Measurements from ENCODE around the gene TNIK.
A peak's percentile ranks its signal among the peaks of the same experiment; 100 is the strongest.
"Not testable (repeated sequence)": the region's sequence is repeated elsewhere in the genome, so short reads cannot be mapped to it uniquely, and the experiment has no call there.

The TNIK gene

GRCh38 chr3:171289291-171289690 lies 170.9 kb downstream of the TNIK start:
- ChIA-PET CTCF (no interaction called here), POLR2A (no interaction called here)
- no peak for TF ChIP-seq CTCF (IDR thresholded peaks at IDR 0.05; ENCODE audit: insufficient read depth, low read length, missing control alignments)
- DNase-seq (ENCODE audit: low read depth, low spot score), result no peak
- no peak overlapping the region for H3K4me3 ChIP-seq (ENCODE audit: low read depth, low read length)

GRCh38 chr3:171287761-171288160 lies 172.4 kb downstream of the TNIK start:
- CTCF ChIA-PET; POLR2A ChIA-PET; H3K4me3 ChIP-seq (ENCODE audit: low read depth, low read length); DNase-seq (ENCODE audit: low read depth, low spot score): not testable (repeated sequence)

- DNase-seq (ENCODE audit: low read depth, low spot score), result no peak
- CTCF ChIA-PET, result no interaction called here
- no peak for TF ChIP-seq CTCF (IDR thresholded peaks at IDR 0.05; ENCODE audit: insufficient read depth, low read length, missing control alignments)
- POLR2A ChIA-PET, result interaction anchor here (0.7 kb wide), 1 partner anchor 158 kb away, joined by 3 read pairs; no protein-coding TSS in a partner anchor
- H3K4me3 ChIP-seq (ENCODE audit: low read depth, low read length), result no peak overlapping the region
Measured at GRCh38 chr3:171286580-171287249, 173.5 kb downstream of the TNIK start.

- no peak overlapping the region for H3K4me3 ChIP-seq (ENCODE audit: low read depth, low read length)
- TF ChIP-seq CTCF (IDR thresholded peaks at IDR 0.05; ENCODE audit: insufficient read depth, low read length, missing control alignments), result no peak
- ChIA-PET POLR2A (no interaction called here), CTCF (interaction anchor here (0.5 kb wide), 1 partner anchor 9 kb away, joined by 4 read pairs; no protein-coding TSS in a partner anchor)
- no peak for DNase-seq (ENCODE audit: low read depth, low spot score)
Measured at GRCh38 chr3:171285287-171285686, 174.9 kb downstream of the TNIK start.

- DNase-seq (ENCODE audit: low read depth, low spot score), result peak; percentile 82
- CTCF ChIA-PET, result no interaction called here
- no peak overlapping the region; the same call in 1 of the 2 replicates for H3K4me3 ChIP-seq (ENCODE audit: low read depth, low read length)
- POLR2A ChIA-PET, result no interaction called here
- TF ChIP-seq CTCF (IDR thresholded peaks at IDR 0.05; ENCODE audit: insufficient read depth, low read length, missing control alignments), result no peak
Measured at GRCh38 chr3:171284308-171285075, 175.7 kb downstream of the TNIK start.

- POLR2A ChIA-PET, result no interaction called here
- CTCF ChIA-PET, result no interaction called here
- no peak overlapping the region for H3K4me3 ChIP-seq (ENCODE audit: low read depth, low read length)
- no peak for DNase-seq (ENCODE audit: low read depth, low spot score)
- TF ChIP-seq CTCF (IDR thresholded peaks at IDR 0.05; ENCODE audit: insufficient read depth, low read length, missing control alignments), result no peak
Measured at GRCh38 chr3:171283848-171284222, 176.4 kb downstream of the TNIK start.
